Measurements from ENCODE around the gene HK2. TPM values are rescaled to one million over a fixed set of nuclear protein-coding genes. Genes with fewer than 3 reads are reported as not detected.
"Not testable (repeated sequence)": the region's sequence is repeated elsewhere in the genome, so short reads cannot be mapped to it uniquely, and the experiment has no call there.

Gene HK2
- total and polyA plus RNA-seq, 7 experiments from 2014 or later = 3.6 to 74.6 (median 12.1) TPM

- Mint-ChIP-seq H3K27ac (peak overlapping the region; percentile 35 to 95 (median 91)), H3K4me3 (peak overlapping the region; percentile 89 to 97 (median 94)), H3K4me1 (peaks cover 30 to 56% (median 40%) of the 10 kb centered on the region in 7 donors), H3K36me3 (peaks cover 0 to 16% (median 0%) of the 10 kb centered on the region in 5 donors)
- not testable (repeated sequence) for H3K36me3 ChIP-seq (ENCODE audit: control insufficient read depth in 2 of 3, insufficient read depth in 3 of 3, low read length in 3 of 3); H3K27me3 ChIP-seq (ENCODE audit: control insufficient read depth in 2 of 2, insufficient read depth in 2 of 2, low read length in 2 of 2); H3K27me3 Mint-ChIP-seq; H3K9me3 ChIP-seq (ENCODE audit: control insufficient read depth in 2 of 3, low read length in 3 of 3); H3K9me3 Mint-ChIP-seq
- intact Hi-C loops (cut with micrococcal nuclease) = loop anchor here (1.0 to 10.0 kb wide), 8 partner anchors 124 to 1600 kb away; partner anchors contain the start of genes ALMS1 (in 2 of the 2), POLE4 (in 2 of the 2), CCT7 (in 1 of the 2) and GCFC2 (in 1 of the 2)
- Histone ChIP-seq H3K4me3 (ENCODE audit: low read length) (peak overlapping the region; percentile 72), H3K4me1 (ENCODE audit: control insufficient read depth in 2 of 2, insufficient read depth in 2 of 2, low read length in 2 of 2) (peaks cover 14 to 32% of the 10 kb centered on the region in 2 donors), H3K27ac (ENCODE audit: low read depth, low read length) (peak overlapping the region; percentile 67)
- DNase-seq (peak in 7 of 9 donors; percentile 24 to 46 (median 44)), ATAC-seq (peak; percentile 14)
- ChIA-PET POLR2A (interaction anchor here (1.2 to 8.8 kb wide), 4 partner anchors 10 to 71 kb away, joined by 3 to 107 read pairs (median 7); no protein-coding TSS in a partner anchor), CTCF (interaction anchor here (1.0 to 6.8 kb wide), 3 partner anchors 15 to 249 kb away, joined by 3 to 74 read pairs (median 52); no protein-coding TSS in a partner anchor)
Observed at GRCh38 chr2:74834234-74834791, 386 bp downstream of the HK2 start.

GRCh38 chr2:74834792-74835755 lies 1.1 kb downstream of the HK2 start:
- peak overlapping the region; percentile 35 to 95 (median 90) for H3K27ac Mint-ChIP-seq

GRCh38 chr2:74835831-74836674 lies 2.1 kb downstream of the HK2 start:
- Histone ChIP-seq H3K4me3 (ENCODE audit: low read length) (peak overlapping the region; percentile 72), H3K4me1 (ENCODE audit: control insufficient read depth in 2 of 2, insufficient read depth in 2 of 2, low read length in 2 of 2) (peaks cover 14 to 41% of the 10 kb centered on the region in 2 donors), H3K36me3 (ENCODE audit: control insufficient read depth in 2 of 3, insufficient read depth in 3 of 3, low read length in 3 of 3) (peaks cover 0 to 4% (median 0%) of the 10 kb centered on the region in 3 experiments), H3K9me3 (ENCODE audit: control insufficient read depth in 2 of 3, low read length in 3 of 3) (no peaks in the 10 kb centered on the region), H3K27me3 (ENCODE audit: control insufficient read depth in 2 of 2, insufficient read depth in 2 of 2, low read length in 2 of 2) (no peaks in the 10 kb centered on the region), H3K27ac (ENCODE audit: low read depth, low read length) (peak overlapping the region; percentile 67)
- Mint-ChIP-seq H3K9me3 (peaks cover 0 to 2% (median 0%) of the 10 kb centered on the region in 11 donors), H3K27me3 (no peaks in the 10 kb centered on the region), H3K4me3 (peak overlapping the region; percentile 89 to 97 (median 94)), H3K4me1 (peaks cover 35 to 66% (median 52%) of the 10 kb centered on the region in 7 donors), H3K36me3 (peaks cover 0 to 19% (median 0%) of the 10 kb centered on the region in 5 donors), H3K27ac (peak overlapping the region; percentile 55 to 95 (median 80))
- ATAC-seq (no peak), DNase-seq (peak in 6 of 9 donors; percentile 30 to 49 (median 44))
- CTCF ChIA-PET = interaction anchor here (0.8 to 6.8 kb wide), 11 partner anchors 8 to 248 kb away, joined by 3 to 74 read pairs (median 4); no protein-coding TSS in a partner anchor
- POLR2A ChIA-PET = interaction anchor here (0.6 to 8.8 kb wide), 6 partner anchors 8 to 658 kb away, joined by 3 to 107 read pairs (median 4); partner anchors contain the start of gene WBP1
- intact Hi-C loops (cut with micrococcal nuclease) = loop anchor here (1.0 to 10.0 kb wide), 14 partner anchors 8 to 1601 kb away; partner anchors contain the start of genes ALMS1 (in 2 of the 2), SEMA4F (in 2 of the 2), CCT7 (in 1 of the 2) and GCFC2 (in 1 of the 2)

More at GRCh38 chr2:74834792-74835755, 1.1 kb downstream of the HK2 start:
- H3K4me1 Mint-ChIP-seq = peaks cover 31 to 59% (median 44%) of the 10 kb centered on the region in 7 donors
- peak overlapping the region; percentile 89 to 97 (median 94) for H3K4me3 Mint-ChIP-seq
- peak overlapping the region; percentile 67 for H3K27ac ChIP-seq (ENCODE audit: low read depth, low read length)
- H3K27me3 Mint-ChIP-seq = no peaks in the 10 kb centered on the region
- H3K27me3 ChIP-seq (ENCODE audit: control insufficient read depth in 2 of 2, insufficient read depth in 2 of 2, low read length in 2 of 2) = no peaks in the 10 kb centered on the region
- H3K36me3 Mint-ChIP-seq = peaks cover 0 to 16% (median 0%) of the 10 kb centered on the region in 5 donors
- H3K9me3 ChIP-seq (ENCODE audit: control insufficient read depth in 2 of 3, low read length in 3 of 3) = no peaks in the 10 kb centered on the region
- DNase-seq (peak; percentile 40 to 82 (median 57)), ATAC-seq (peak; percentile 45)
- intact Hi-C loops (cut with micrococcal nuclease) = loop anchor here (1.0 to 10.0 kb wide), 12 partner anchors 9 to 1600 kb away; partner anchors contain the start of genes ALMS1 (in 2 of the 2), POLE4 (in 2 of the 2), SEMA4F (in 2 of the 2) and CCT7 (in 1 of the 2)
- peaks cover 14 to 34% of the 10 kb centered on the region in 2 donors for H3K4me1 ChIP-seq (ENCODE audit: control insufficient read depth in 2 of 2, insufficient read depth in 2 of 2, low read length in 2 of 2)
- POLR2A ChIA-PET = interaction anchor here (0.7 to 8.8 kb wide), 5 partner anchors 9 to 812 kb away, joined by 3 to 107 read pairs (median 4); partner anchors contain the start of genes MRPL19 and WBP1
- H3K4me3 ChIP-seq (ENCODE audit: low read length) = peak overlapping the region; percentile 72
- CTCF ChIA-PET = interaction anchor here (0.7 to 6.8 kb wide), 5 partner anchors 9 to 250 kb away, joined by 3 to 74 read pairs (median 5); no protein-coding TSS in a partner anchor
- peaks cover 0 to 2% (median 0%) of the 10 kb centered on the region in 11 donors for H3K9me3 Mint-ChIP-seq
- peaks cover 0 to 4% (median 0%) of the 10 kb centered on the region in 3 experiments for H3K36me3 ChIP-seq (ENCODE audit: control insufficient read depth in 2 of 3, insufficient read depth in 3 of 3, low read length in 3 of 3)

GRCh38 chr2:74836675-74837401 lies 2.9 kb downstream of the HK2 start:
- Histone ChIP-seq H3K9me3 (ENCODE audit: control insufficient read depth in 2 of 3, low read length in 3 of 3) (no peaks in the 10 kb centered on the region), H3K4me1 (ENCODE audit: control insufficient read depth in 2 of 2, insufficient read depth in 2 of 2, low read length in 2 of 2) (peaks cover 14 to 49% of the 10 kb centered on the region in 2 donors), H3K36me3 (ENCODE audit: control insufficient read depth in 2 of 3, insufficient read depth in 3 of 3, low read length in 3 of 3) (peaks cover 0 to 4% (median 0%) of the 10 kb centered on the region in 3 experiments), H3K27me3 (ENCODE audit: control insufficient read depth in 2 of 2, insufficient read depth in 2 of 2, low read length in 2 of 2) (no peaks in the 10 kb centered on the region), H3K4me3 (ENCODE audit: low read length) (no peak overlapping the region), H3K27ac (ENCODE audit: low read depth, low read length) (peak overlapping the region; percentile 9)
- intact Hi-C loops (cut with micrococcal nuclease) = loop anchor here (1.0 to 10.0 kb wide), 10 partner anchors 8 to 1602 kb away; partner anchors contain the start of genes SEMA4F (in 2 of the 2), ALMS1 (in 1 of the 2), CCT7 (in 1 of the 2) and GCFC2 (in 1 of the 2)
- Mint-ChIP-seq H3K27me3 (no peaks in the 10 kb centered on the region), H3K9me3 (peaks cover 0 to 2% (median 0%) of the 10 kb centered on the region in 11 donors), H3K27ac (peak overlapping the region; percentile 65 to 95 (median 81)), H3K4me3 (peak overlapping the region; percentile 89 to 97 (median 94)), H3K4me1 (peaks cover 42 to 69% (median 60%) of the 10 kb centered on the region in 7 donors), H3K36me3 (peaks cover 0 to 21% (median 0%) of the 10 kb centered on the region in 5 donors)
- POLR2A ChIA-PET = interaction anchor here (0.5 to 8.8 kb wide), 6 partner anchors 13 to 659 kb away, joined by 3 to 107 read pairs (median 4); no protein-coding TSS in a partner anchor
- CTCF ChIA-PET = interaction anchor here (0.5 to 6.8 kb wide), 14 partner anchors 9 to 419 kb away, joined by 3 to 74 read pairs (median 3); no protein-coding TSS in a partner anchor
- no peak for ATAC-seq
- no peak for DNase-seq

GRCh38 chr2:74841641-74842040 lies 7.7 kb downstream of the HK2 start:
- H3K36me3 ChIP-seq (ENCODE audit: control insufficient read depth in 2 of 3, insufficient read depth in 3 of 3, low read length in 3 of 3) = no peaks in the 10 kb centered on the region
- H3K4me3 ChIP-seq (ENCODE audit: low read length) = no peak overlapping the region
- H3K4me1 Mint-ChIP-seq = peaks cover 64 to 97% (median 93%) of the 10 kb centered on the region in 7 donors
- DNase-seq = no peak
- peak overlapping the region; percentile 79 to 99 (median 91) for H3K27ac Mint-ChIP-seq
- CTCF ChIA-PET = interaction anchor here (1.0 kb wide), 1 partner anchor 35 kb away, joined by 3 read pairs; no protein-coding TSS in a partner anchor
- no peak for ATAC-seq
- peak overlapping the region; percentile 17 to 82 (median 64) for H3K4me3 Mint-ChIP-seq
- H3K4me1 ChIP-seq (ENCODE audit: control insufficient read depth in 2 of 2, insufficient read depth in 2 of 2, low read length in 2 of 2) = peaks cover 16 to 79% of the 10 kb centered on the region in 2 donors
- intact Hi-C loops (cut with micrococcal nuclease) = loop anchor here in 1 of 2 donors (5.0 to 10.0 kb wide), 3 partner anchors 806 to 1607 kb away; partner anchors contain the start of genes CCT7, DGUOK, MRPL19 and PRADC1
- H3K36me3 Mint-ChIP-seq = peaks cover 0 to 18% (median 3%) of the 10 kb centered on the region in 5 donors
- H3K27me3 Mint-ChIP-seq = no peaks in the 10 kb centered on the region
- H3K9me3 ChIP-seq (ENCODE audit: control insufficient read depth in 2 of 3, low read length in 3 of 3) = no peaks in the 10 kb centered on the region
- no peak overlapping the region for H3K27ac ChIP-seq (ENCODE audit: low read depth, low read length)
- no peaks in the 10 kb centered on the region for H3K9me3 Mint-ChIP-seq
- POLR2A ChIA-PET = interaction anchor here (8.8 kb wide), 1 partner anchor 8 kb away, joined by 107 read pairs; no protein-coding TSS in a partner anchor
- H3K27me3 ChIP-seq (ENCODE audit: control insufficient read depth in 2 of 2, insufficient read depth in 2 of 2, low read length in 2 of 2) = no peaks in the 10 kb centered on the region
